NB4 (cell line): ENCODE results near the gene CACUL1.

Source experiments
- CTCF ChIP-seq: IDR thresholded peaks from one replicate; pipeline ENCODE4 v1.5.1; 2012; ENCODE audit warnings: low read depth, low read length
- MAX ChIP-seq: IDR thresholded peaks from 2 replicates; pipeline ENCODE4 v1.6.1; 2011; ENCODE audit warnings: low read depth, low read length
- MYC ChIP-seq: IDR thresholded peaks from 2 replicates; pipeline ENCODE4 v1.6.1; 2011; ENCODE audit warnings: low read depth, low read length
- POLR2A ChIP-seq: IDR thresholded peaks from 2 replicates; pipeline ENCODE4 v1.6.1; 2011; ENCODE audit warnings: mild to moderate bottlenecking; ENCODE audit not compliant: insufficient read length; ENCODE audit errors: extremely low read depth

- TF ChIP-seq CTCF: no peak
- TF ChIP-seq MAX: no peak
- TF ChIP-seq POLR2A: no peak
- no peak for TF ChIP-seq MYC
Observed at GRCh38 chr10:118760265-118760664, 5.5 kb upstream of the CACUL1 start.
